H1 (cell line): ENCODE data around the gene USP30. TPM values are rescaled to one million over a fixed set of nuclear protein-coding genes. Genes with fewer than 3 reads are reported as not detected.

Source experiments
- CTCF ChIA-PET: fragments of 300-600 bp; sonication (Branson Sonifier 250); formaldehyde crosslinking; loops from one replicate; lab custom pipeline; 2021; ENCODE audit not compliant: partially characterized antibody; lab: Charles Lee
- POLR2A ChIA-PET: fragments of 300-600 bp; sonication (Branson Sonifier 250); formaldehyde crosslinking; loops from one replicate; lab custom pipeline; 2021; ENCODE audit warnings: inconsistent platforms; ENCODE audit not compliant: partially characterized antibody; lab: Charles Lee
- DNase-seq, 2 experiments: peaks; one replicate each; pipeline versions ENCODE4 v3.0.0 to v3.0.0-alpha.2; 2010 to 2022; ENCODE audit warnings: low spot score in 2 of 2, low read depth in 1 of 2, mixed read lengths in 1 of 2
- FAIRE-seq: peaks from 2 replicates; lab custom pipeline; 2011; peaks lifted over from hg19 to GRCh38; lab: Jason Lieb, UNC
- H2AFZ ChIP-seq: 2 replicates; pipeline ENCODE4 v1.8.1; 2012; ENCODE audit warnings: low read length, inconsistent platforms
- H2AK5ac ChIP-seq: 2 replicates; pipeline ENCODE4 v1.6.1; 2013; ENCODE audit warnings: low read depth, low read length
- H2BK120ac ChIP-seq: replicated peaks from 2 replicates; pipeline ENCODE3; 2013; ENCODE audit warnings: low read depth, low read length, inconsistent platforms
- H2BK12ac ChIP-seq: 2 replicates; pipeline ENCODE4 v1.6.1; 2013; ENCODE audit warnings: low read depth, low read length
- H2BK15ac ChIP-seq: 2 replicates; pipeline ENCODE4 v1.6.1; 2013; ENCODE audit warnings: low read length
- H2BK20ac ChIP-seq: 2 replicates; pipeline ENCODE4 v1.6.1; 2013; ENCODE audit warnings: low read length
- H2BK5ac ChIP-seq: 2 replicates; pipeline ENCODE4 v1.6.1; 2013; ENCODE audit warnings: low read depth, low read length
- H3K14ac ChIP-seq: 2 replicates; pipeline ENCODE4 v1.6.1; 2013; ENCODE audit warnings: inconsistent platforms; ENCODE audit not compliant: insufficient read length
- H3K18ac ChIP-seq: 2 replicates; pipeline ENCODE4 v1.6.1; 2013; ENCODE audit warnings: low read length; ENCODE audit errors: extremely low read depth
- H3K23ac ChIP-seq: 2 replicates; pipeline ENCODE4 v1.6.1; 2013; ENCODE audit warnings: inconsistent platforms; ENCODE audit not compliant: insufficient read length
- H3K23me2 ChIP-seq: 2 replicates; pipeline ENCODE4 v1.6.1; 2013; ENCODE audit warnings: low read depth, low read length
- H3K27ac ChIP-seq: 2 replicates; pipeline ENCODE4 v1.6.1; 2011; ENCODE audit warnings: low read depth, low read length, inconsistent platforms
- H3K27me3 ChIP-seq, 4 experiments: replicated peaks in 1 of 4; 1 replicate in 1 of 4; 2 replicates in 3 of 4; pipeline versions ENCODE4 v1.6.1 to v1.8.1; 2011 to 2013; ENCODE audit warnings: low read length in 3 of 4, mild to moderate bottlenecking in 3 of 4, inconsistent platforms in 2 of 4, mixed read lengths in 2 of 4, moderate library complexity in 1 of 4; ENCODE audit not compliant: control insufficient read depth in 3 of 4, insufficient read depth in 3 of 4; ENCODE audit errors: extremely low read depth in 1 of 4
- H3K36me3 ChIP-seq, 4 experiments: 2 replicates each; pipeline versions ENCODE4 v1.6.1 to v1.8.1; 2011 to 2013; ENCODE audit warnings: mild to moderate bottlenecking in 4 of 4, low read length in 3 of 4, moderate library complexity in 2 of 4, control low read depth in 1 of 4, inconsistent platforms in 1 of 4; ENCODE audit not compliant: insufficient read depth in 4 of 4, control insufficient read depth in 2 of 4
- H3K4ac ChIP-seq: replicated peaks from 2 replicates; pipeline ENCODE3; 2013; ENCODE audit warnings: low read length, low read depth, mixed read lengths, inconsistent platforms; ENCODE audit not compliant: insufficient read length
- H3K4me1 ChIP-seq, 4 experiments: replicated peaks in 1 of 4; 1 replicate in 1 of 4; 2 replicates in 3 of 4; pipeline versions ENCODE4 v1.6.1 to v1.8.1; 2011 to 2013; ENCODE audit warnings: low read length in 3 of 4, inconsistent platforms in 2 of 4, mixed read lengths in 1 of 4; ENCODE audit not compliant: insufficient read depth in 4 of 4, control insufficient read depth in 3 of 4
- H3K4me2 ChIP-seq, 2 experiments: 2 replicates each; pipeline versions ENCODE4 v1.6.1 to v1.8.1; 2011 to 2013; ENCODE audit warnings: low read depth in 2 of 2, low read length in 2 of 2, control low read depth in 1 of 2, inconsistent platforms in 1 of 2, mild to moderate bottlenecking in 1 of 2; ENCODE audit not compliant: insufficient read depth in 1 of 2
- H3K4me3 ChIP-seq, 4 experiments: fragments of 200-600, 300-600 bp in 1 of 4; sonication (generic), shearing (Covaris generic), sonication (Bioruptor Twin) in 1 of 4; 2 replicates each; pipeline versions ENCODE4 v1.5.1 to v1.8.1; 2011 to 2016; ENCODE audit warnings: low read length in 4 of 4, low read depth in 3 of 4, control low read depth in 2 of 4, inconsistent platforms in 2 of 4, mild to moderate bottlenecking in 2 of 4, mixed read lengths in 1 of 4, moderate library complexity in 1 of 4; ENCODE audit not compliant: insufficient read depth in 2 of 4; ENCODE audit errors: extremely low read depth in 1 of 4
- H3K56ac ChIP-seq: replicated peaks from 2 replicates; pipeline ENCODE3; 2013; ENCODE audit warnings: low read depth, mild to moderate bottlenecking, mixed read lengths, low read length, inconsistent platforms; ENCODE audit not compliant: insufficient read length
- H3K79me1 ChIP-seq: 2 replicates; pipeline ENCODE4 v1.6.1; 2013; ENCODE audit warnings: low read depth, low read length, control low read depth
- H3K79me2 ChIP-seq, 2 experiments: 2 replicates each; pipeline versions ENCODE4 v1.6.1 to v1.8.1; 2012 to 2013; ENCODE audit warnings: low read length in 2 of 2, mild to moderate bottlenecking in 2 of 2, inconsistent platforms in 1 of 2; ENCODE audit not compliant: insufficient read depth in 2 of 2, control insufficient read depth in 1 of 2
- H3K9ac ChIP-seq, 4 experiments: replicated peaks in 1 of 4; 1 replicate in 1 of 4; 2 replicates in 3 of 4; pipeline versions ENCODE4 v1.6.1 to v1.8.1; 2011 to 2013; ENCODE audit warnings: low read depth in 3 of 4, low read length in 3 of 4, control low read depth in 2 of 4, mild to moderate bottlenecking in 2 of 4, moderate library complexity in 2 of 4, inconsistent platforms in 1 of 4; ENCODE audit errors: extremely low read depth in 1 of 4
- H3K9me3 ChIP-seq, 2 experiments: 2 replicates each; pipeline versions ENCODE4 v1.6.1 to v1.8.1; 2012 to 2013; ENCODE audit warnings: mild to moderate bottlenecking in 2 of 2, moderate library complexity in 2 of 2, control low read depth in 1 of 2, inconsistent platforms in 1 of 2, low read depth in 1 of 2, low read length in 1 of 2, mixed read lengths in 1 of 2; ENCODE audit not compliant: insufficient read depth in 2 of 2
- H4K20me1 ChIP-seq, 2 experiments: replicated peaks in 1 of 2; 2 replicates each; pipeline versions ENCODE3 to v1.8.1; 2011 to 2013; ENCODE audit warnings: inconsistent platforms in 2 of 2, low read length in 2 of 2, mild to moderate bottlenecking in 1 of 2; ENCODE audit not compliant: insufficient read depth in 2 of 2, control insufficient read depth in 1 of 2
- H4K5ac ChIP-seq: 2 replicates; pipeline ENCODE4 v1.6.1; 2013; ENCODE audit warnings: low read length, low read depth, mixed read lengths, inconsistent platforms; ENCODE audit not compliant: insufficient read length
- H4K8ac ChIP-seq: 2 replicates; pipeline ENCODE4 v1.8.0; 2013; ENCODE audit warnings: mild to moderate bottlenecking, moderate library complexity, low read length, inconsistent platforms; ENCODE audit not compliant: insufficient read depth; ENCODE audit errors: extremely low read depth
- H4K91ac ChIP-seq: replicated peaks from 2 replicates; pipeline ENCODE3; 2013; ENCODE audit warnings: low read length, mixed read lengths, inconsistent platforms; ENCODE audit not compliant: insufficient read length
- KDM4A ChIP-seq: IDR thresholded peaks from one replicate; pipeline ENCODE4 v1.7.1; 2012; ENCODE audit warnings: low read depth, mild to moderate bottlenecking, moderate library complexity, low read length, inconsistent platforms; ENCODE audit not compliant: severe bottlenecking
- RFX5 ChIP-seq: IDR thresholded peaks from 2 replicates; pipeline ENCODE4 v1.6.1; 2011; ENCODE audit warnings: low read depth, low read length, improper control_type of control experiment, borderline replicate concordance
- RXRA ChIP-seq: IDR thresholded peaks from 2 replicates; pipeline ENCODE4 v1.6.1; 2011; ENCODE audit warnings: low read depth, mild to moderate bottlenecking, low read length, moderate library complexity; ENCODE audit not compliant: insufficient read depth
- SIX5 ChIP-seq: IDR thresholded peaks from 2 replicates; pipeline ENCODE4 v1.6.1; 2011; ENCODE audit warnings: mild to moderate bottlenecking, low read depth, low read length
- SP1 ChIP-seq: IDR thresholded peaks from 2 replicates; pipeline ENCODE4 v1.6.1; 2011; ENCODE audit warnings: low read depth, low read length
- SP2 ChIP-seq: IDR thresholded peaks from 2 replicates; pipeline ENCODE4 v1.6.1; 2012; ENCODE audit warnings: mild to moderate bottlenecking, low read length, inconsistent platforms
- WGBS, 2 experiments: shearing (Covaris generic) in 1 of 2; methylation state at CpG; one replicate each; pipeline versions ENCODE4 v1.1.6 to v1.1.7; 2013 to 2015; ENCODE audit warnings: low lambda C conversion rate in 2 of 2, mixed read lengths in 2 of 2, inconsistent platforms in 1 of 2, low coverage in 1 of 2, missing lambda C conversion rate in 1 of 2; ENCODE audit not compliant: insufficient replicate concordance in 2 of 2, insufficient coverage in 1 of 2, insufficient read length in 1 of 2; ENCODE audit errors: extremely low coverage in 1 of 2, missing lambda C conversion rate in 1 of 2; 5-methylcytosine and 5-hydroxymethylcytosine counted together
- polyA plus RNA-seq, 7 experiments: library from polyadenylated mRNA; depleted of rRNA in 3 of 7; stranded (reverse) in 5 of 7; unstranded in 2 of 7; fragments of >200 nt in 5 of 7; fragments of 200-250 nt in 2 of 7; gene quantifications; 1 replicate in 5 of 7; 2 replicates in 1 of 7; 4 replicates in 1 of 7; pipeline versions ENCODE4 v1.2.1 to v1.2.3, GENCODE V29; 2011 to 2013; ENCODE audit warnings: missing spikeins in 2 of 7, mixed read lengths in 2 of 7
- total RNA-seq: library from RNA; stranded (reverse); fragmentation: NEBNext Ultra II Directional; extraction: Animal tissue kit (Norgen Biotek cat#: 25700); gene quantifications from 2 replicates; pipeline ENCODE4 v1.2.1, GENCODE V29; 2021

USP30 gene
- total and polyA plus RNA-seq, 2 of the 8 experiments (the other 6 are each of a cell fraction or from before 2014, with no cell fraction given): 7.0 to 12.2 TPM

DNA sequence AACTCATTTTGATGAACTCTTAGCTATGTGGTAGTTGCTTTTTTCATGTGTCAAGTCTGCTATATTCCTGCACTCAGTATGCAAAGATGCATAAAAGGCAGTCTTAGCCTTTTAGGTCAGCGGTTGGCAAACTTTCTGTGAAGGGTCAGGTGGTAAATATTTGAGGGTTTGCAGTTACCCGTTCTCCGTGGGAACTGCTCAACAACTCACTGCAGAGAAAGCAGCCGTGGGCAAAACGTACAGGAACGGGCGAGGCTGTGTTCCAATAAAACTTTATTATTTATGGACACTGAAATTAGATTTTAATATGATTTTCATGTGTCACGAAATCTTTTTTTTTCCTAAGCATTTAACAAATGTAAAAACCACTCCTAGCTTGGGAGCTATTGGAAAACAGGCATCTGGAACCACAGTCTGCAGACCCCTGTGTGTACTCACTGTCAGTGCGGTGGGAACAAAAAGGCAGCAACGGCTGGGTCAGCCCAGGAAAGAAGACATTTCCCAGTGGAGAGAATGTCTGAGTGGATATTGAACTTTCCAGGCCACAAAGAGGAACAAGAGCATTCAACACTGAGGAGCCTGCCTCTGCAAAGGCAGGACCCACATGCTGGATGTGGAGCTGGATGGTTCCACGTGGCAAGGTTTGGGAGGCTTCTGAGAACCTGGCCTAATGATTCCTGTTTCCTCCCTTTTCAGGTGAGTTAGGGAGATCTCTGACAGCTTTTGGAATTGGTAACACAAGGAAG, 60.5 kb downstream of the USP30 start:
- H3K9ac ChIP-seq: no peak overlapping the region
- no peaks in the 10 kb centered on the region for H3K79me2 ChIP-seq
- no peak overlapping the region for H2BK5ac ChIP-seq
- no peak overlapping the region for H2BK120ac ChIP-seq
- no peaks in the 10 kb centered on the region for H3K23me2 ChIP-seq
- DNase-seq (no peak), FAIRE-seq (no peak)
- peaks cover 4 to 21% (median 11%) of the 10 kb centered on the region in 4 experiments; a peak in 7 of 8 replicates for H3K36me3 ChIP-seq
- WGBS, 2 experiments: 82% methylated on average over 11 of the region's 11 CpGs; no CpG with 5 or more reads in 1 of the 2 experiments
- no peaks in the 10 kb centered on the region; a peak in 1 of 7 replicates for H3K27me3 ChIP-seq
- no peaks in the 10 kb centered on the region for H3K79me1 ChIP-seq
- H4K20me1 ChIP-seq: no peaks in the 10 kb centered on the region
- H2BK12ac ChIP-seq: no peak overlapping the region
- H3K27ac ChIP-seq: no peak overlapping the region
- H2BK20ac ChIP-seq: no peak overlapping the region
- H3K23ac ChIP-seq: no peak overlapping the region
- no peak overlapping the region for H3K4ac ChIP-seq
- H3K4me1 ChIP-seq: peaks cover 2 to 11% (median 5%) of the 10 kb centered on the region in 4 experiments; a peak in 5 of 7 replicates
- no peak overlapping the region for H4K8ac ChIP-seq
- no peak overlapping the region for H2AFZ ChIP-seq
- no peak overlapping the region for H2BK15ac ChIP-seq
- no peak overlapping the region for H3K14ac ChIP-seq
- H3K4me3 ChIP-seq: no peak overlapping the region
- no peak overlapping the region for H2AK5ac ChIP-seq
- H3K9me3 ChIP-seq: no peaks in the 10 kb centered on the region
- ChIA-PET POLR2A (interaction anchor here (1.5 to 2.1 kb wide), 3 partner anchors 11 to 42 kb away, joined by 4 to 5 read pairs (median 4); no protein-coding TSS in a partner anchor), CTCF (interaction anchor here (0.6 to 3.0 kb wide), 12 partner anchors 9 to 273 kb away, joined by 3 to 29 read pairs (median 4); no protein-coding TSS in a partner anchor)
- no peak overlapping the region for H4K5ac ChIP-seq
- H3K4me2 ChIP-seq: no peak overlapping the region
- no peak overlapping the region for H3K18ac ChIP-seq
- no peak overlapping the region for H4K91ac ChIP-seq
- TF ChIP-seq SIX5 (no peak), RXRA (no peak), KDM4A (no peak), SP2 (no peak), SP1 (no peak), RFX5 (no peak)
- no peak overlapping the region for H3K56ac ChIP-seq
